ENCODE data around the gene MEIS1. TPM values are rescaled to one million over a fixed set of nuclear protein-coding genes. Genes with fewer than 3 reads are reported as not detected.

Gene MEIS1
- total RNA-seq, 1 experiment from 2014 or later, result 89.4 TPM

- BruUV-seq (replicated peaks), result no TSS peak
- CTCF ChIA-PET, result interaction anchor here (0.7 kb wide), 1 partner anchor 10 kb away, joined by 6 read pairs; no protein-coding TSS in a partner anchor
- no peak for DNase-seq (ENCODE audit: low spot score)
- Histone ChIP-seq H3K27ac (ENCODE audit: low read depth, low read length, poor library complexity, severe bottlenecking) (peak overlapping the region; percentile 95), H3K4me1 (ENCODE audit: insufficient read depth, low read length, poor library complexity, severe bottlenecking) (peaks cover 19% of the 10 kb centered on the region), H3K4me3 (ENCODE audit: low read depth, low read length, poor library complexity, severe bottlenecking) (peak overlapping the region; percentile 59), H3K27me3 (replicated peaks; ENCODE audit: insufficient read depth, low read depth, low read length, poor library complexity) (no peaks in the 10 kb centered on the region), H3K9me3 (ENCODE audit: low read depth, low read length, poor library complexity, severe bottlenecking) (no peaks in the 10 kb centered on the region), H3K36me3 (ENCODE audit: insufficient read depth, low read length, poor library complexity, severe bottlenecking) (peaks cover 57% of the 10 kb centered on the region)
- intact Hi-C loops (cut with micrococcal nuclease; ENCODE audit: unreplicated experiment), result loop anchor here (10.0 kb wide), 1 partner anchor 1216 kb away; no protein-coding TSS in a partner anchor
- POLR2A ChIA-PET (ENCODE audit: low non-redundant PET), result no interaction called here
- TF ChIP-seq CTCF (conservative IDR thresholded peaks at IDR 0.05; ENCODE audit: low read depth, low read length) (no peak), EZH2 (IDR thresholded peaks at IDR 0.05; ENCODE audit: borderline replicate concordance, low read depth, low read length, poor library complexity, severe bottlenecking) (no peak)
Measured at GRCh38 chr2:66438498-66438833, 3.5 kb downstream of the MEIS1 start.

GRCh38 chr2:66438891-66439811 lies 4.2 kb downstream of the MEIS1 start:
- POLR2A ChIA-PET (ENCODE audit: low non-redundant PET), result no interaction called here
- peak overlapping the region; percentile 59 for H3K4me3 ChIP-seq (ENCODE audit: low read depth, low read length, poor library complexity, severe bottlenecking)
- CTCF ChIA-PET, result interaction anchor here (0.7 kb wide), 1 partner anchor 11 kb away, joined by 6 read pairs; no protein-coding TSS in a partner anchor
- peaks cover 19% of the 10 kb centered on the region for H3K4me1 ChIP-seq (ENCODE audit: insufficient read depth, low read length, poor library complexity, severe bottlenecking)
- peaks cover 64% of the 10 kb centered on the region for H3K36me3 ChIP-seq (ENCODE audit: insufficient read depth, low read length, poor library complexity, severe bottlenecking)
- peak; percentile 52 for DNase-seq (ENCODE audit: low spot score)
- no peaks in the 10 kb centered on the region for H3K27me3 ChIP-seq (replicated peaks; ENCODE audit: insufficient read depth, low read depth, low read length, poor library complexity)
- H3K27ac ChIP-seq (ENCODE audit: low read depth, low read length, poor library complexity, severe bottlenecking), result peak overlapping the region; percentile 95
- H3K9me3 ChIP-seq (ENCODE audit: low read depth, low read length, poor library complexity, severe bottlenecking), result no peaks in the 10 kb centered on the region
- no peak for TF ChIP-seq EZH2 (IDR thresholded peaks at IDR 0.05; ENCODE audit: borderline replicate concordance, low read depth, low read length, poor library complexity, severe bottlenecking)
- TF ChIP-seq CTCF (conservative IDR thresholded peaks at IDR 0.05; ENCODE audit: low read depth, low read length), result no peak
- no TSS peak for BruUV-seq (replicated peaks)
- intact Hi-C loops (cut with micrococcal nuclease; ENCODE audit: unreplicated experiment), result loop anchor here (10.0 kb wide), 1 partner anchor 1216 kb away; no protein-coding TSS in a partner anchor

- TSS peak; percentile 65 for BruUV-seq (replicated peaks)
- CTCF ChIA-PET, result interaction anchor here (0.7 kb wide), 1 partner anchor 16 kb away, joined by 3 read pairs; no protein-coding TSS in a partner anchor
- peak overlapping the region; percentile 95 for H3K27ac ChIP-seq (ENCODE audit: low read depth, low read length, poor library complexity, severe bottlenecking)
- no peak for TF ChIP-seq CTCF (conservative IDR thresholded peaks at IDR 0.05; ENCODE audit: low read depth, low read length)
- TF ChIP-seq EZH2 (IDR thresholded peaks at IDR 0.05; ENCODE audit: borderline replicate concordance, low read depth, low read length, poor library complexity, severe bottlenecking), result no peak
- intact Hi-C loops (cut with micrococcal nuclease; ENCODE audit: unreplicated experiment), result loop anchor here (10.0 kb wide), 1 partner anchor 1215 kb away; no protein-coding TSS in a partner anchor
- H3K9me3 ChIP-seq (ENCODE audit: low read depth, low read length, poor library complexity, severe bottlenecking), result no peaks in the 10 kb centered on the region
- peaks cover 23% of the 10 kb centered on the region for H3K4me1 ChIP-seq (ENCODE audit: insufficient read depth, low read length, poor library complexity, severe bottlenecking)
- H3K27me3 ChIP-seq (replicated peaks; ENCODE audit: insufficient read depth, low read depth, low read length, poor library complexity), result no peaks in the 10 kb centered on the region
- POLR2A ChIA-PET (ENCODE audit: low non-redundant PET), result no interaction called here
- peak overlapping the region; percentile 59 for H3K4me3 ChIP-seq (ENCODE audit: low read depth, low read length, poor library complexity, severe bottlenecking)
- H3K36me3 ChIP-seq (ENCODE audit: insufficient read depth, low read length, poor library complexity, severe bottlenecking), result peaks cover 72% of the 10 kb centered on the region
- peak; percentile 80 for DNase-seq (ENCODE audit: low spot score)
Measured at GRCh38 chr2:66439812-66440542, 5.1 kb downstream of the MEIS1 start.
